ENCODE measurements around the gene CHMP1B. TPM values are rescaled to one million over a fixed set of nuclear protein-coding genes. Genes with fewer than 3 reads are reported as not detected.

Gene CHMP1B, protein sequence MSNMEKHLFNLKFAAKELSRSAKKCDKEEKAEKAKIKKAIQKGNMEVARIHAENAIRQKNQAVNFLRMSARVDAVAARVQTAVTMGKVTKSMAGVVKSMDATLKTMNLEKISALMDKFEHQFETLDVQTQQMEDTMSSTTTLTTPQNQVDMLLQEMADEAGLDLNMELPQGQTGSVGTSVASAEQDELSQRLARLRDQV
- total RNA-seq: 10 to 100 TPM; 81.4 to 98.5 TPM
- total RNA-seq: 103 to 336 reads per million in 2 donors

DNA sequence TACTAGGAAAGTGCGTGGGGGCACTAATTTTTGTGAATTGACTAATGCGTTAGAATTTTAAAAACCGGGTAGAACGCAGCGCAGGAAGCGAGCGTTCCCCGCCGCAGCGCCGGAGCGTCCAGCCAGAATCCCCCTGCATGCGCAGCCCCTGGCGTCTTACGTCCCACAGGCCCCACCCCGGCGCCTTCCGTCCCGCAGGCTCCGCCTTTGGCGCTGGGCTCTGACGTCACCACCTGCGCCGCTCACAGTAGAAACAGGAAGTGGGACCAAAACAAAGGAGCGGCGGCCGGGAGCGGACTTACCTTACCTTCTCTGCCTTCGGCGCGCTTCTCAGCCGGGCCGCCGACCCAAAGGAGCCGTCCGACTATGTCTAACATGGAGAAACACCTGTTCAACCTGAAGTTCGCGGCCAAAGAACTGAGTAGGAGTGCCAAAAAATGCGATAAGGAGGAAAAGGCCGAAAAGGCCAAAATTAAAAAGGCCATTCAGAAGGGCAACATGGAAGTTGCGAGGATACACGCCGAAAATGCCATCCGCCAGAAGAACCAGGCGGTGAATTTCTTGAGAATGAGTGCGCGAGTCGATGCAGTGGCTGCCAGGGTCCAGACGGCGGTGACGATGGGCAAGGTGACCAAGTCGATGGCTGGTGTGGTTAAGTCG is at the start of gene CHMP1B:
CHMP1B (plus strand) TSS at position 268 of the 660 bp plus-strand sequence; CDS start at position 367, 99 bp downstream.
- peak; percentile 84 for ATAC-seq
- H3K27ac Mint-ChIP-seq: peak within 1 kb of the TSS; percentile 99
- no peaks in the 10 kb centered on the region for H3K27me3 Mint-ChIP-seq
- DNase-seq: peak; percentile 91 to 95 (median 91)
- peak within 1 kb of the TSS; percentile 99 for H3K4me3 Mint-ChIP-seq
- peaks cover 35% of the 10 kb centered on the region for H3K4me1 Mint-ChIP-seq
- peaks cover 2% of the 10 kb centered on the region for H3K36me3 Mint-ChIP-seq (ENCODE audit: low read depth)
- H3K9me3 ChIP-seq (ENCODE audit: control insufficient read depth, low read length, poor library complexity, severe bottlenecking): no peaks in the 10 kb centered on the region

DNA sequence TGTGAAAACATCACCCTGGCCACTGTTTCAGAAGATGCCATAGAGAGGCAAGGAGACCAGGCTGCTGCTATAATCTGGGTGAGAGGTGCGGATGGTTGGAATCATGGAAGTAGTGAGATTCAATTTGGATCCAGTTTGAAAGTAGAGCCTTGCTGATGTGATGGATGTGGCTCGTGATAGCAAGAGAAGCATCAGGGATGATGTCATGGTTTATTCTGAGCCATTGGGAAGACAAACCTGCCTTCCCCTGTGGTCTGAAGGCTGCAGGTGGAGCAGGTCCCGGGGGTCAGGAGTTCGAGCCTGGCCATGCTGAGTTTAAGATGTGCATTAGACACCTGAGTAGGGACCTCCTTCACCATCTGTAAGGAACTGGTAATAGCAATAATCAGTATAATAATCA is 49.6 kb upstream of the CHMP1B start:
- no peaks in the 10 kb centered on the region for H3K9me3 ChIP-seq (ENCODE audit: control insufficient read depth, low read length, poor library complexity, severe bottlenecking)
- H3K36me3 Mint-ChIP-seq (ENCODE audit: low read depth): no peaks in the 10 kb centered on the region
- no peak overlapping the region for H3K27ac Mint-ChIP-seq
- H3K4me1 Mint-ChIP-seq: no peaks in the 10 kb centered on the region
- peaks cover 37% of the 10 kb centered on the region for H3K27me3 Mint-ChIP-seq
- H3K4me3 Mint-ChIP-seq: no peak overlapping the region
- DNase-seq (no peak), ATAC-seq (no peak)

DNA sequence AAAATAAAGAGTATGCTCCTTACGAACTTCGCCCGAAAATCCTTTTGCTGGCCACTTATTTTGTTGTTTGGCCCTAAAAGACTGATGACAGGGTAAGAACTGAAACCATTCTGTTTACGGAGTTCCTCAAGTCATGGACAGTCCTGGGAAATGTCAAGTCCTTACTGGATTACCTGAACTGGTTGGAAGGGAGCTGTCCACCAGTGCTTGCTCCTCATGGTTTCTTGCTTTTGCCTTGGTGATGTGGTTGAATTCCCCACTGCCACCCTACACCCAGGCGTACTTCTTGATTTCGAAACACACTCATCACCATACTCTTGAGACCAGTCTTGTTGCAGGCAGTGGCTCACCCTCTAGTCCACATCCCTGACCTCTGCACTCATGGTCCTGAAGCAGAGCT is 49.1 kb upstream of the CHMP1B start:
- DNase-seq: no peak
- H3K36me3 Mint-ChIP-seq (ENCODE audit: low read depth): no peaks in the 10 kb centered on the region
- no peaks in the 10 kb centered on the region for H3K4me1 Mint-ChIP-seq
- H3K9me3 ChIP-seq (ENCODE audit: control insufficient read depth, low read length, poor library complexity, severe bottlenecking): no peaks in the 10 kb centered on the region
- H3K27ac Mint-ChIP-seq: no peak overlapping the region
- no peak overlapping the region for H3K4me3 Mint-ChIP-seq
- peaks cover 39% of the 10 kb centered on the region for H3K27me3 Mint-ChIP-seq
- ATAC-seq: no peak

DNA sequence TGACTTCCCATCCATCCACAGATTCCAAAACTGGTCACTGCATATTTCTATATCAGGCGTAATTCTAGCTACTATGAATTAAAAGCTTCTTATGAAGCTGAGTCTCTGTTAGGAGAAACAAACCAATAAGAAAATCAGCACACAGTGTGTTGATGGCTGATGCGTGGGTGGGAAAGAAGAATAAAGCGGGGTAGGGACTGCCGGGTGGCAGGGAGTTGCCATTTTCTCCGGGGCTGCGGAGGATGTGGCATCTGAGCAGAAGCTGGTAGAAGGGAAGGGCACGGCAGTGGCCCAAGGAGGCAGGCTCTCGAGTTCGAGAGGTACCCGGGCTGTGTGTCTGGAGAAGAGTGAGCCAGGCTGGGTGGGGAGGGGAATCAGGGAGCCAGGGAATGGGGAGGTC is 48.6 kb upstream of the CHMP1B start:
- DNase-seq: no peak
- H3K36me3 Mint-ChIP-seq (ENCODE audit: low read depth): no peaks in the 10 kb centered on the region
- peaks cover 43% of the 10 kb centered on the region for H3K27me3 Mint-ChIP-seq
- ATAC-seq: no peak
- H3K4me3 Mint-ChIP-seq: no peak overlapping the region
- H3K27ac Mint-ChIP-seq: no peak overlapping the region
- no peaks in the 10 kb centered on the region for H3K4me1 Mint-ChIP-seq
- no peaks in the 10 kb centered on the region for H3K9me3 ChIP-seq (ENCODE audit: control insufficient read depth, low read length, poor library complexity, severe bottlenecking)

DNA sequence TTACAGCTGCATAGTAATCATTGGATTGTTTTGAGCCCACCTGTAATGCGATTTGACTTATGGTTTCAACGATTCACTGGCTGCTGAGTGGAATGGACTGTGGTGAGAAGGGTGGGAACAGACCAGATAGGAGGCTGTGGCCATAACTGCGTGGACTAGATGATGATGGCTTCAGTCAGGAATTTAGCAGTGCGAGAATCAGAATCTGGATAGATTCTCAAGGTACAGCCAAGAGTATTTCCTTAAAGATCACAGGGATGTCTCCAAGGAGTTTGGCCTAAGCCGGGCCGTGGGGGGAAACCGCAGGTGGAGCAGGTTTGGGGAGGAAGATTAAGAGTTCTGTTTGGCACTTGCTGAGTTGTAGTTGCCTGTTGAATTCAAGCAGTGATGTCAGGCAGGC is 44.0 kb upstream of the CHMP1B start:
- no peaks in the 10 kb centered on the region for H3K36me3 Mint-ChIP-seq (ENCODE audit: low read depth)
- H3K4me3 Mint-ChIP-seq: no peak overlapping the region
- DNase-seq (no peak), ATAC-seq (no peak)
- H3K4me1 Mint-ChIP-seq: no peaks in the 10 kb centered on the region
- H3K9me3 ChIP-seq (ENCODE audit: control insufficient read depth, low read length, poor library complexity, severe bottlenecking): no peaks in the 10 kb centered on the region
- peaks cover 43% of the 10 kb centered on the region for H3K27me3 Mint-ChIP-seq
- no peak overlapping the region for H3K27ac Mint-ChIP-seq

DNA sequence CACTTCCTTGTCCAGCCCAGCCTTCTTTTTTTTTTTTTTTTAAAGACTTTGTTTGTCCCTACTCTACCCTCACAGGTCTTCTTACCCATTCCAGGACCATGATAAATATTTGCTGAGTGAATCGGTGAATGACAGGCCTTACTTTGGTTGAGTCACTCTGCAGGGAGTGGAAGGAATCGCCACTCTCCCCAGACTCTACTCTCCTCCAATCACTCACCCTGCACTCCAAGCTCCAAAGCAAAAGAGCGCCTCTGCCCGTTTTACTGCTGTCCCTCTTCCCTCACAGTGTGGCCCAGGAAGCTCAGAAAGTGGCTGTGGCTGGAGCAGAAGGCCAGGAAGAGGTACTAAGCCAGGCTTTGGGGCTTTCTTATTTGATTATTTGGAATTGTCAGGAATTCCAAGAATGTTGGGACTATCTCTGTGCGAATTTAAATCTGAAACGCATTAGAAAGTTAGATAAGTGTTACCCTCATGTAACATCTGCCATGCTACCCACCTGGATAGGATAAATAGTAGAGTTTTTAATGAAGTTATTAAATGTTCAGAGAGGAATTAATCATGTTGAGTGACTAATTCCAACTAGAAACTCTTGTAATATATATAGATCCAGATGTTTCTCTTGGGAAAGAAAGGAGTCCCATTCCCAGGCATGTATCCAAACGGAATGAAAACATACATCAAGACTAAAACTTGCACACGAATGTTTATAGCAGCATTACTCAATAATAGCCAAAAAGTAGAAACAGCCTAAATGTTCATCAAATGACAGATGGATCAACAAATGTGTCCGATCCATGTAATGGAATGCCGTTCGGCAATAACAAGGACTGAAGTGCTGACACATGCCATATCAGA is 43.0 kb upstream of the CHMP1B start:
- H3K4me1 Mint-ChIP-seq: no peaks in the 10 kb centered on the region
- H3K27ac Mint-ChIP-seq: no peak overlapping the region
- DNase-seq (no peak), ATAC-seq (no peak)
- peaks cover 37% of the 10 kb centered on the region for H3K27me3 Mint-ChIP-seq
- H3K4me3 Mint-ChIP-seq: no peak overlapping the region
- no peaks in the 10 kb centered on the region for H3K36me3 Mint-ChIP-seq (ENCODE audit: low read depth)
- no peaks in the 10 kb centered on the region for H3K9me3 ChIP-seq (ENCODE audit: control insufficient read depth, low read length, poor library complexity, severe bottlenecking)

DNA sequence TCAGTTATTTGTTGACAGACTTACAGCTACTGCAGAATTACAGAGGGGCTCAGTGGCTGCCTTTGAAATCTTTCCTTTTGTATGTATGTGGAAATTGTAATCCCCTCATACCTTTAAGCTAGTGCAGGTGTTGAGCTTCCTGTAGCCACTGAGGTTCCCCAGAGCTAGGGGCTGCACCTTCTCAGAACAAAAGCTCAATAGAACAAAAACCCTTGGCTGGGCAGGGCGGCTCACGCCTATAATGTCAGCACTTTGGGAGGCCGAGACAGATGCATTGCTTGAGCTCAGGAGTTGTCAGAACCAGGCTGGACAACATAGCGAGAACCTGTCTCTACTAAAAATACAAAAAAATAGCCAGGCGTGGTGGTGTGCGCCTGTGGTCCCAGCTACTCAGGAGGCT is 41.3 kb upstream of the CHMP1B start:
- Mint-ChIP-seq H3K4me1 (no peaks in the 10 kb centered on the region), H3K27ac (no peak overlapping the region), H3K4me3 (no peak overlapping the region), H3K27me3 (peaks cover 37% of the 10 kb centered on the region), H3K36me3 (ENCODE audit: low read depth) (no peaks in the 10 kb centered on the region)
- no peak for DNase-seq
- ATAC-seq: no peak
- H3K9me3 ChIP-seq (ENCODE audit: control insufficient read depth, low read length, poor library complexity, severe bottlenecking): no peaks in the 10 kb centered on the region

DNA sequence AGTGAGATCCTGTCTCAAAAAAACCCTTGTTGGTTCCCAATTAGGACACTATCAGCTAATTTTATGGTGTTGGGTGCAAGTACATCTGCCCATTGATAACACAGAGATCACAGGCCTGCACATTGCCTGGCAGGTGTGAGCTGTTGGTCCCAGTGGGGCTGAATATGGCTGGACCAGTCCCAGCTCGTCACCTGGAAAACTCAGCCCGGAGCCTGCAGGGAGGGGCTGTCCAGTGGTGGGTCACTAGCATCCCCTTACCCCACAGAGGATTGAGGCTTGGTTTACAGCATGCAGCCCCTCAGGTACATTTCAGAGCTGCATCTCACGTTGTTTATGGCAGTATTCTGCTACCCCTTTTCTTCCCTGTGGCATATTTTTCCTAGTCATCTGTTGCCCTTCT is 40.8 kb upstream of the CHMP1B start:
- no peak for DNase-seq
- no peaks in the 10 kb centered on the region for H3K4me1 Mint-ChIP-seq
- H3K4me3 Mint-ChIP-seq: no peak overlapping the region
- H3K27me3 Mint-ChIP-seq: peaks cover 37% of the 10 kb centered on the region
- ATAC-seq: no peak
- H3K9me3 ChIP-seq (ENCODE audit: control insufficient read depth, low read length, poor library complexity, severe bottlenecking): no peaks in the 10 kb centered on the region
- no peak overlapping the region for H3K27ac Mint-ChIP-seq
- H3K36me3 Mint-ChIP-seq (ENCODE audit: low read depth): no peaks in the 10 kb centered on the region

DNA sequence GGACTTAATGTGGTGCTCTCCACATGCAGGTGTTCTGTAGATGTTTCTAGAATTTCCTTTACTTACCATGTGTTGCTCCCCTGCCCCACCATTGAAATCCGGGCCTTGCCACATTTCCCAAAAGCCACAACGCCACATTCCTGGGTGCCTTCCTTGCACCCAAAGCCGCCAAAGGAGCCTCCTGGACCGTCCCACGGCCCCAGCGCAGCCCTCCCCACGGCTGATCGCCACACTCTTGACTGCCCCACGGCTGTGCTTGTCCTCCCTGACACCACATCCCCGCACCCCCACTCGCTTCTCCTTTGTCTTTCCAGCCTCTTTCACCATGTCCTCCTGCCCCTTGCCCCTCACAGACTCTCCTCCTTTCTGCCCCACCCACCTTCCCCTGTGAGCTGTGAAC is 40.2 kb upstream of the CHMP1B start:
- DNase-seq: no peak
- no peaks in the 10 kb centered on the region for H3K36me3 Mint-ChIP-seq (ENCODE audit: low read depth)
- no peaks in the 10 kb centered on the region for H3K4me1 Mint-ChIP-seq
- no peak overlapping the region for H3K4me3 Mint-ChIP-seq
- H3K27me3 Mint-ChIP-seq: peaks cover 31% of the 10 kb centered on the region
- no peaks in the 10 kb centered on the region for H3K9me3 ChIP-seq (ENCODE audit: control insufficient read depth, low read length, poor library complexity, severe bottlenecking)
- no peak for ATAC-seq
- no peak overlapping the region for H3K27ac Mint-ChIP-seq

DNA sequence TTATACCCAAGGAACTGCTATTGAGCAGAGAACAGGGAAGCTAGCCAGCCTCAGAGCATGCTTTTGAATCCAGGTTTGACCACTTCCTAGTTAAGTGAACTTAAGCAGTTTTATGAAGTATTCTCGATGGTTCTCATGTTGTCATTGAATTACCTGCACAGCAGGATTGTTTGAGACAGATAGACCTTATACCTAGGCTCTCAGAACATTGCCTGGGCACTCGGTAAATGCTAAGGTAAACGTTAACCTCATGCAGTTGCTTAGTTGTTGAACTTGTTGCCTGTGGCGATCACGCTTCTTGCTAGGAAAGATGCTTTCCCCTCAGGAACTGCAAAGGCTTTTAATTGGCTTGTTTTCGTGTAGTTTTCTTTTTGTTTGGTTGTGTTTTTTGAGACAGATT is 34.0 kb upstream of the CHMP1B start:
- no peaks in the 10 kb centered on the region for H3K4me1 Mint-ChIP-seq

DNA sequence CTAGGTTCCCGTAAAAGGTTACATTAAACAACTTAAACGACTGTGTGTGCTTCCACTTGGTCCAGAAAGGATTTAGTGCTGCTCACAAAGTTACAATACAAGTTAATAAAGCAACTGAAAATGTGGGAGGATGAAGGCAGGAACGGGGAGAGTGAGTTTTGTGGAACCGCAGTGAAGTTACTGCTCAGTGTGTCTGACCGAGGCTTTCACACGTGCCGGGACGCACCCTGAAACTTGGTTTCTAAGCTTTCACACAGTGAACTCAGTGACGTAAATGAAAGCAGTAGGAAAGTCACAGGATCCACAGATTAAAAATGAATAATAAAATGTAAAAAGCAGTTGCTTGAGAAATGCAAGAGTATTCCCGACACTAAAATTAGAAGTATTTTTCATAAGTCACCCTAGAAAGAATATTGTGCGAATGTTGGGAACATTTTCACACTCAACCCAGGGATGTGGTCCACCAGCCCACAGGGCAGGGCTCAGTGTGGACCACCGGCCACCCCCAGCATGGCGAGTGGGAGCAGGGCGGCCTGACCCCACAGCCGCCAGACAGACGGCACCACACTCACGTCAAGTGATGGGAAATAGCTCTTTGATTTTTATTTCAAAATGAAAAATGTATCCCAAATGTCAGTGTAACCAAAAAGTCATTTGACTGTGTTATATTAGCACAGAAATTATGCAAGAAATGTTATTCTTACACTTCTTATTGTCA is 32.6 kb upstream of the CHMP1B start:
- Mint-ChIP-seq H3K27ac (no peak overlapping the region), H3K4me3 (no peak overlapping the region)
- DNase-seq: no peak

More for the DNA sequence above, 34.0 kb upstream of the CHMP1B start:
- no peak overlapping the region for H3K27ac Mint-ChIP-seq
- DNase-seq: no peak
- no peak overlapping the region for H3K4me3 Mint-ChIP-seq
- H3K9me3 ChIP-seq (ENCODE audit: control insufficient read depth, low read length, poor library complexity, severe bottlenecking): no peaks in the 10 kb centered on the region
- no peaks in the 10 kb centered on the region for H3K36me3 Mint-ChIP-seq (ENCODE audit: low read depth)
- peaks cover 4% of the 10 kb centered on the region for H3K27me3 Mint-ChIP-seq
- no peak for ATAC-seq

DNA sequence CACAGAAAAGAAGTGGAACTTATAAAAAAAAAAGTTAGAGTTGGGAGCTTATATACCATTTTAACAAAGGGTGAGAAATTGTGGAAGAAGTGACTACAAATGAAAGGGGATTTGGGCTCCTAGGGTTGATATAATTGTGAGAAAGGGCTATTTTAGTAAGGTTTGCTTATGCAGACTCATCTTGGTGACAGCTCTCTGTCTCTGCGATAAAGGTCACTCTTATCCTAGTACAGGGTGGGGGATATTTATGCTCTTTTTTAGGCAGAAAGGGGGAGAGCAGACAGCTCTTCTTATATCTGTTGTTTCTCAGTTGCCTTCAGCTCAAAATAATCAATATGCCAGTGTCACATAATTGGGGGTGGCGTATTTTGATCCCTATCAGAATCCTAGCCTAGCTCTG is 31.3 kb upstream of the CHMP1B start:
- Mint-ChIP-seq H3K27me3 (peaks cover 4% of the 10 kb centered on the region), H3K4me3 (no peak overlapping the region), H3K36me3 (ENCODE audit: low read depth) (no peaks in the 10 kb centered on the region), H3K27ac (no peak overlapping the region), H3K4me1 (no peaks in the 10 kb centered on the region)
- H3K9me3 ChIP-seq (ENCODE audit: control insufficient read depth, low read length, poor library complexity, severe bottlenecking): no peaks in the 10 kb centered on the region
- DNase-seq (no peak), ATAC-seq (no peak)

More for the DNA sequence above, 32.6 kb upstream of the CHMP1B start:
- peaks cover 4% of the 10 kb centered on the region for H3K27me3 Mint-ChIP-seq
- no peaks in the 10 kb centered on the region for H3K9me3 ChIP-seq (ENCODE audit: control insufficient read depth, low read length, poor library complexity, severe bottlenecking)
- no peaks in the 10 kb centered on the region for H3K4me1 Mint-ChIP-seq
- ATAC-seq: no peak
- H3K36me3 Mint-ChIP-seq (ENCODE audit: low read depth): no peaks in the 10 kb centered on the region

DNA sequence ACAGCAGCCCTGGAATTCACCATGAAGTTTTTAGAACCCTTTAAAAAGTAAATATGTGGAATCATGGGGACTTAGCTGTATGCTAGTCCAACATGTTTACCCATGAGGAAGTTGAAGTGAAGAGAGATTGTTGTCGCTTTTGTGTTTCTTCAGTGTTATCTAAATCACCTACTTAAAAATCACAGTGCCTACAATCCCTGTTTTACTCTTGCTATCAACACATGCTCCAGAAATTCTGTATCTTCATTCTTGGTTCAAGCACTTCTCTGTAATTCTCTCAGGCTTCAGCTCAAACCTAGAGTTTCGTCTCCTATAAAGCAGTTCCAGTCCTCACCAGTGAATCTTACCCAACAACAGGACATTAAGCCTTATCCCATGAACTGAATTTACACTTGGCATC is 30.5 kb upstream of the CHMP1B start:
- no peak overlapping the region for H3K4me3 Mint-ChIP-seq
- H3K27ac Mint-ChIP-seq: no peak overlapping the region
- DNase-seq: no peak
- no peaks in the 10 kb centered on the region for H3K4me1 Mint-ChIP-seq
- ATAC-seq: no peak
- no peaks in the 10 kb centered on the region for H3K9me3 ChIP-seq (ENCODE audit: control insufficient read depth, low read length, poor library complexity, severe bottlenecking)
- H3K36me3 Mint-ChIP-seq (ENCODE audit: low read depth): no peaks in the 10 kb centered on the region
- H3K27me3 Mint-ChIP-seq: peaks cover 4% of the 10 kb centered on the region

All from T-helper 17 cell (primary cell).